GM10248 (cell line): ENCODE data around the gene VAC14.
A peak's percentile ranks its signal among the peaks of the same experiment; 100 is the strongest.
"Not testable (repeated sequence)": the region's sequence is repeated elsewhere in the genome, so short reads cannot be mapped to it uniquely, and the experiment has no call there.

Experiments
- CTCF ChIA-PET: fragments of 300-600 bp; sonication (Branson Sonifier 250); formaldehyde crosslinking; extraction: SDS; loops from one replicate; lab custom pipeline; 2021; ENCODE audit warnings: antibody characterized with exemption; lab: Yijun Ruan, JAX
- POLR2A ChIA-PET: fragments of 350-650 bp; sonication (Branson Sonifier 250); formaldehyde crosslinking; extraction: SDS; loops from one replicate; lab custom pipeline; 2020; ENCODE audit warnings: antibody characterized with exemption; lab: Yijun Ruan, JAX
- DNase-seq: peaks from one replicate; pipeline ENCODE4 v3.0.0; 2012; ENCODE audit errors: extremely low spot score
- TF ChIP-seq, protein P1 (sequence below): IDR thresholded peaks from 2 replicates; pipeline ENCODE4 v1.5.1; 2012; ENCODE audit warnings: mild to moderate bottlenecking, low read depth; ENCODE audit errors: extremely low read depth, missing control alignments, control extremely low read depth

Gene VAC14

GRCh38 chr16:70800781-70801480 lies at the start of gene VAC14:
VAC14 (minus strand) TSS chr16:70801158; CDS start chr16:70800900, 258 bp downstream.
- POLR2A ChIA-PET, result interaction anchor here (0.6 to 1.3 kb wide), 2 partner anchors 11 to 1096 kb away, joined by 3 to 4 read pairs; no protein-coding TSS in a partner anchor
- TF ChIP-seq, protein P1, sequence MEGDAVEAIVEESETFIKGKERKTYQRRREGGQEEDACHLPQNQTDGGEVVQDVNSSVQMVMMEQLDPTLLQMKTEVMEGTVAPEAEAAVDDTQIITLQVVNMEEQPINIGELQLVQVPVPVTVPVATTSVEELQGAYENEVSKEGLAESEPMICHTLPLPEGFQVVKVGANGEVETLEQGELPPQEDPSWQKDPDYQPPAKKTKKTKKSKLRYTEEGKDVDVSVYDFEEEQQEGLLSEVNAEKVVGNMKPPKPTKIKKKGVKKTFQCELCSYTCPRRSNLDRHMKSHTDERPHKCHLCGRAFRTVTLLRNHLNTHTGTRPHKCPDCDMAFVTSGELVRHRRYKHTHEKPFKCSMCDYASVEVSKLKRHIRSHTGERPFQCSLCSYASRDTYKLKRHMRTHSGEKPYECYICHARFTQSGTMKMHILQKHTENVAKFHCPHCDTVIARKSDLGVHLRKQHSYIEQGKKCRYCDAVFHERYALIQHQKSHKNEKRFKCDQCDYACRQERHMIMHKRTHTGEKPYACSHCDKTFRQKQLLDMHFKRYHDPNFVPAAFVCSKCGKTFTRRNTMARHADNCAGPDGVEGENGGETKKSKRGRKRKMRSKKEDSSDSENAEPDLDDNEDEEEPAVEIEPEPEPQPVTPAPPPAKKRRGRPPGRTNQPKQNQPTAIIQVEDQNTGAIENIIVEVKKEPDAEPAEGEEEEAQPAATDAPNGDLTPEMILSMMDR, result no peak
- DNase-seq, result peak; percentile 98
- CTCF ChIA-PET, result interaction anchor here (1.4 kb wide), 1 partner anchor 30 kb away, joined by 5 read pairs; no protein-coding TSS in a partner anchor

DNA sequence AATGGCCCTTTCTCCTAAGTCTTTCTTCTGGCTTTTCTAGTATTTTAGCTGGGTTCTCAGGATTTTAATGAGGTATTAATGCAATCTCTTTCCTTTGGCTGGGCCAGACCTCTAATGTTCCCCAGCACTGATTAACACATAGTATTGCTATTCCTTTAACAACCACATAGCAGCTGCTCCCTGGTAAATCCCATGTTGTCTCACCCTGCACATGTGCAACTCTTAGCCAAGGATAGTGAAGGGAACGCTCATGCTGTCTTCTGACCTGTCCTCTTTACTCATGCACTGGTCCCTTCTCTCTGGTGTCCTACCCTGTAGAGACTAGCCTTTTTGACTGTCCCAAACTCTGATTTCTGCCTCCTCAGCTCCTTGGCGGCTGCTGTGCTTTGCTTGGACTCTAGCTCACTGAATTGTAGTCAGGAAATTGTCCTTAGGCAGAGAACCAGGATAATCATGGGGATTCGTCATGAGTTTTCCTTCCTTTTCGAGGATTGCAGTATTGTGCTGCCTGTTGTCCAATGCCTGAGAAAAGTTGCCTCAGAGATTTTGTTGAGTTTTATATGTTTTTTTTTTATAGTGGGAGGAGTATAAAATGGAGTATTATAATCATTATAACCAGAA lies 22.6 kb upstream of the VAC14 start:
- DNase-seq, POLR2A ChIA-PET, CTCF ChIA-PET: not testable (repeated sequence)

GRCh38 chr16:70822734-70823133 lies 21.8 kb upstream of the VAC14 start:
- DNase-seq, CTCF ChIA-PET, POLR2A ChIA-PET: not testable (repeated sequence)

DNA sequence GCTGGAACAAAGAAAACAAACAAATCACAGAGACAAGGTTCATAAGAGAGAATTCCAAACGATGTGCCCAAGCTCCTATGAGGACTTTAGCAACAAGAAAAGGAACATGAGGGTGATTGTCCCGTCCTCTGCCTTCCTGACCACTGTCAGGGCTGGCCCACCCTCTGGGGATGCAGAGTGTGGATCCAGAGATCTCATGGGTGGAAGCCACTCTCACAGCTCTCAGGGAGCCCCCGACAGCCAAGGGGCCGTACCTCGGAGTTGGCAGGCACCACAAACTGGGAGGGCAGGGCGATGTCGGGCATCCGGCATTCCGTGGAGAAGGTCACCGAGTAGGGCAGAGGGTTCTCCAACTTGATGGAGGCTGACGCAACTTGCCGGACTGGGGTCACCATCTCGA lies 17.1 kb upstream of the VAC14 start:
- DNase-seq, POLR2A ChIA-PET, CTCF ChIA-PET: not testable (repeated sequence)

GRCh38 chr16:70809392-70810060 lies 8.6 kb upstream of the VAC14 start:
- no peak for DNase-seq

DNA sequence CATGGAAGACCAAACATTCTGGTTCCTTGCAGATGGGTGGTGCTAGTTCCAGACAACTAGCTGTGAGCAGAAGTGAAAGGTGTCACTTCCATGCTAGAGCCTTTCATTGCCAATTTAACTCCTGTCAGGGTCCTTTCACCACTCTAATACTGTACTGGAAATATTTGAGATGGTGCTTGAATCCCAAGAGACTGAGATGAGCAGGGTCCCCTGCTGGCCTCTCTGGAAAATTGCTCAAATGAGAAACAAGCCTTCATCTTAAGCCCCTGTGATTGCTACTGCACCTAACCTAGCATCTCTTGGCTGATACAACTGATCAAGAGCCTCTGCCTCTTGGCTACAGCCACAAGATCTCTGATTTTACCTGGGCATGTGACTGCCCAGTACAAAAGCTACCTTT lies 7.4 kb upstream of the VAC14 start:
- POLR2A ChIA-PET, result no interaction called here
- CTCF ChIA-PET, result interaction anchor here (1.8 kb wide), 1 partner anchor 38 kb away, joined by 5 read pairs; no protein-coding TSS in a partner anchor
- DNase-seq, result no peak
- TF ChIP-seq, protein P1, result no peak

More at GRCh38 chr16:70809392-70810060, 8.6 kb upstream of the VAC14 start:
- TF ChIP-seq, protein P1, result no peak
- CTCF ChIA-PET, result interaction anchor here (1.8 kb wide), 1 partner anchor 39 kb away, joined by 5 read pairs; no protein-coding TSS in a partner anchor
- POLR2A ChIA-PET, result no interaction called here

DNA sequence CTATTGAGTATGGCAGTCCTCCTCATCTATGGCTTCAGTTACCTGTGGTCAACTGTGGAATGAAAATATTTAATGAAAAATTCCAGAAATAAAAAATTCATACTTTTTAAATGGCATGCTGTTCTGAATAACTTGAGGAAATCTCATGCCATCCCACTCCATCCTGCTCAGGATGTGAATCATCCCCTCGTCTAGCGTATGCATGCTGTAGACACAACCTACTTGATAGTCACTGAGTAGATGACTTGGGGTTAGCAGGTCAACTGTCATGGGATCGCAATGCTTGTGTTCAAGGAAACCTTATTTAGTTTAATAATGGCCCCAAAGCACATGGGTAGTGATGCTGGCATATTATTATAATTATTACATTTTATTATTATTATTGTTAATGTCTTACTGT lies 4.8 kb upstream of the VAC14 start:
- DNase-seq, result no peak
- ChIA-PET POLR2A (no interaction called here), CTCF (no interaction called here)
- TF ChIP-seq, protein P1, result no peak

DNA sequence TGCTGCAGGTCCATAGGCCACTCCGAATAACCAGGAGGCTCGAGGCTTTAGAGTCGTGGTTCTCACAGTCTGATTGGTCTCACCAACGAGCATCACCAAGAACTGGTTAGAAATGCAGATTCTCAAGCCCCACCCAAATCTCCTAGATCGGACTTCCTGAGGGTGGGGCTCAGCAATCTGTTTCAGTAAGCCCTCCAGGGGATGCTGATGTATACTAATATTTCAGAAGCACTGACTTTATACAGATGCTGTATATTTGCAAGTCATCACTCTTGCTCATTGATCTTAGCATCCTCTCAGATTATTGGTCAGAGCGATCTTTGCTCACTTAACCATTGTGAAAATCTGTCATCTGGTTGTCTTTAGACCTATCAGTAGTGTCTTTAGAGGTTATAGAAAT lies 4.4 kb upstream of the VAC14 start:
- TF ChIP-seq, protein P1, result no peak
- no peak for DNase-seq
- POLR2A ChIA-PET, result no interaction called here
- CTCF ChIA-PET, result no interaction called here
